B cell (primary cell): Measurements from ENCODE around the gene UHRF1.
"Not testable (repeated sequence)": the region's sequence is repeated elsewhere in the genome, so short reads cannot be mapped to it uniquely, and the experiment has no call there.

Source experiments
- EZH2 ChIP-seq: IDR thresholded peaks from 2 replicates; pipeline ENCODE4 v1.6.1; 2012; ENCODE audit warnings: borderline replicate concordance, low read depth, mild to moderate bottlenecking, moderate library complexity, low read length; ENCODE audit not compliant: insufficient read depth, poor library complexity, severe bottlenecking
- TF ChIP-seq, protein P1 (sequence below): fragments of 200-600 bp; IDR thresholded peaks from one replicate; pipeline ENCODE4 v1.8.0; 2022; ENCODE audit warnings: antibody characterized with exemption, mild to moderate bottlenecking

- TF ChIP-seq EZH2: not testable (repeated sequence)
- TF ChIP-seq, protein P1, sequence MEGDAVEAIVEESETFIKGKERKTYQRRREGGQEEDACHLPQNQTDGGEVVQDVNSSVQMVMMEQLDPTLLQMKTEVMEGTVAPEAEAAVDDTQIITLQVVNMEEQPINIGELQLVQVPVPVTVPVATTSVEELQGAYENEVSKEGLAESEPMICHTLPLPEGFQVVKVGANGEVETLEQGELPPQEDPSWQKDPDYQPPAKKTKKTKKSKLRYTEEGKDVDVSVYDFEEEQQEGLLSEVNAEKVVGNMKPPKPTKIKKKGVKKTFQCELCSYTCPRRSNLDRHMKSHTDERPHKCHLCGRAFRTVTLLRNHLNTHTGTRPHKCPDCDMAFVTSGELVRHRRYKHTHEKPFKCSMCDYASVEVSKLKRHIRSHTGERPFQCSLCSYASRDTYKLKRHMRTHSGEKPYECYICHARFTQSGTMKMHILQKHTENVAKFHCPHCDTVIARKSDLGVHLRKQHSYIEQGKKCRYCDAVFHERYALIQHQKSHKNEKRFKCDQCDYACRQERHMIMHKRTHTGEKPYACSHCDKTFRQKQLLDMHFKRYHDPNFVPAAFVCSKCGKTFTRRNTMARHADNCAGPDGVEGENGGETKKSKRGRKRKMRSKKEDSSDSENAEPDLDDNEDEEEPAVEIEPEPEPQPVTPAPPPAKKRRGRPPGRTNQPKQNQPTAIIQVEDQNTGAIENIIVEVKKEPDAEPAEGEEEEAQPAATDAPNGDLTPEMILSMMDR: not testable (repeated sequence)
Observed at GRCh38 chr19:4941638-4942169, 32.4 kb downstream of the UHRF1 start.
